Measurements from ENCODE around the gene INTS1. TPM values are rescaled to one million over a fixed set of nuclear protein-coding genes. Genes with fewer than 3 reads are reported as not detected.

Gene INTS1
- total RNA-seq, 4 donors from 2014 or later = 45.9 to 70.6 (median 60.3) TPM

DNA sequence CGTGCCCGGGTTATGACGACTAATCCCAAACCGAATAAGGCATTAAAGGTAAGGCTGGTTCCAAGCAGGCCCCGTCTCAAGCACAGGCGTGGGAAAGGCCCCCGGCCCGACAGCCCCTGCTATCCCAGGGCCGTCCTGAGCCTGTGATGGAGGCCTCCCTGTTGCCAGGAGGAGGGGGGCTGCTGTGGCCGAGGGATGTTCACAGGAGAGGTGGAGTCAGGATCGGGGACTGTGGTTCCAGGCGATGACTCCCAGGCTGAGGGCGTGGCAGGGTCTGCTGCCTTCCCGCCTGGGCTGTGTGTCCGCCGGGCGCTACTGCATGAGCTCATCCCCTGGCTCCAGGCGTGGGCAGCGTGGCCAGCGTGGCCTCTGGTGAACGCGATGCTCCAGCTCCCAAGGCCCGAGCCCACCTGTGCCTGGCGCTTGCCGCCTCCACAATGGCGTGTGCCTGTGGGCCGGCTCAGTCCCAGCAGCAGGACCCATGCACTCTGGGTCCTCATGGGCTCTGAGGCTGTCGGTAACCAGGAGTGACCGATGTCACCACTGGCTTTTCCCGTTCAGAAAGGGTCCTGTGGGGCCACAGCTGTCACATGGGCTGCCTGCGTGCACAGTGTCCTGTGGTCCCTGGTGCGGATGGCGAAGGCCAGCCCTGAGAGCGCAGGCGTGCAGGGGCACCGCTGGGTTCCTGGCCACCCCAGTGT, 35.1 kb upstream of the INTS1 start:
- no peak for TF ChIP-seq POLR2A (IDR thresholded peaks at IDR 0.05)
- TF ChIP-seq, protein P1, sequence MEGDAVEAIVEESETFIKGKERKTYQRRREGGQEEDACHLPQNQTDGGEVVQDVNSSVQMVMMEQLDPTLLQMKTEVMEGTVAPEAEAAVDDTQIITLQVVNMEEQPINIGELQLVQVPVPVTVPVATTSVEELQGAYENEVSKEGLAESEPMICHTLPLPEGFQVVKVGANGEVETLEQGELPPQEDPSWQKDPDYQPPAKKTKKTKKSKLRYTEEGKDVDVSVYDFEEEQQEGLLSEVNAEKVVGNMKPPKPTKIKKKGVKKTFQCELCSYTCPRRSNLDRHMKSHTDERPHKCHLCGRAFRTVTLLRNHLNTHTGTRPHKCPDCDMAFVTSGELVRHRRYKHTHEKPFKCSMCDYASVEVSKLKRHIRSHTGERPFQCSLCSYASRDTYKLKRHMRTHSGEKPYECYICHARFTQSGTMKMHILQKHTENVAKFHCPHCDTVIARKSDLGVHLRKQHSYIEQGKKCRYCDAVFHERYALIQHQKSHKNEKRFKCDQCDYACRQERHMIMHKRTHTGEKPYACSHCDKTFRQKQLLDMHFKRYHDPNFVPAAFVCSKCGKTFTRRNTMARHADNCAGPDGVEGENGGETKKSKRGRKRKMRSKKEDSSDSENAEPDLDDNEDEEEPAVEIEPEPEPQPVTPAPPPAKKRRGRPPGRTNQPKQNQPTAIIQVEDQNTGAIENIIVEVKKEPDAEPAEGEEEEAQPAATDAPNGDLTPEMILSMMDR (IDR thresholded peaks at IDR 0.05) = no peak
- 73 to 80% methylated on average over 22 to 23 of the region's 36 CpGs for WGBS, 2 donors
- no peak overlapping the region for H3K4me3 ChIP-seq (ENCODE audit: low read depth, poor library complexity, severe bottlenecking)
- intact Hi-C loops (cut with DNase I; ENCODE audit: low total_unique reads) = no loop called here
- DNase-seq (ENCODE audit: low spot score in 2 of 2) = peak in 1 of 2 donors; percentile 87

GRCh38 chr7:1538544-1539180, 34.5 kb upstream of the INTS1 start:
- no peak overlapping the region for H3K4me3 ChIP-seq (ENCODE audit: low read depth, poor library complexity, severe bottlenecking)
- WGBS, 2 donors = 70 to 81% methylated on average over 10 to 18 of the region's 25 CpGs
- intact Hi-C loops (cut with DNase I; ENCODE audit: low total_unique reads) = no loop called here
- TF ChIP-seq, protein P1 (IDR thresholded peaks at IDR 0.05) = no peak
- no peak for TF ChIP-seq POLR2A (IDR thresholded peaks at IDR 0.05)
- DNase-seq (ENCODE audit: low spot score in 2 of 2) = peak in 1 of 2 donors; percentile 86

GRCh38 chr7:1537535-1538412, 33.6 kb upstream of the INTS1 start:
- DNase-seq (ENCODE audit: low spot score in 2 of 2) = peak; percentile 85 to 97
- intact Hi-C loops (cut with DNase I; ENCODE audit: low total_unique reads) = no loop called here
- no peak overlapping the region for H3K4me3 ChIP-seq (ENCODE audit: low read depth, poor library complexity, severe bottlenecking)
- 38 to 47% methylated on average over 31 to 47 of the region's 56 CpGs for WGBS, 2 donors
- TF ChIP-seq POLR2A (IDR thresholded peaks at IDR 0.05) = no peak
- TF ChIP-seq, protein P1 (IDR thresholded peaks at IDR 0.05) = no peak

DNA sequence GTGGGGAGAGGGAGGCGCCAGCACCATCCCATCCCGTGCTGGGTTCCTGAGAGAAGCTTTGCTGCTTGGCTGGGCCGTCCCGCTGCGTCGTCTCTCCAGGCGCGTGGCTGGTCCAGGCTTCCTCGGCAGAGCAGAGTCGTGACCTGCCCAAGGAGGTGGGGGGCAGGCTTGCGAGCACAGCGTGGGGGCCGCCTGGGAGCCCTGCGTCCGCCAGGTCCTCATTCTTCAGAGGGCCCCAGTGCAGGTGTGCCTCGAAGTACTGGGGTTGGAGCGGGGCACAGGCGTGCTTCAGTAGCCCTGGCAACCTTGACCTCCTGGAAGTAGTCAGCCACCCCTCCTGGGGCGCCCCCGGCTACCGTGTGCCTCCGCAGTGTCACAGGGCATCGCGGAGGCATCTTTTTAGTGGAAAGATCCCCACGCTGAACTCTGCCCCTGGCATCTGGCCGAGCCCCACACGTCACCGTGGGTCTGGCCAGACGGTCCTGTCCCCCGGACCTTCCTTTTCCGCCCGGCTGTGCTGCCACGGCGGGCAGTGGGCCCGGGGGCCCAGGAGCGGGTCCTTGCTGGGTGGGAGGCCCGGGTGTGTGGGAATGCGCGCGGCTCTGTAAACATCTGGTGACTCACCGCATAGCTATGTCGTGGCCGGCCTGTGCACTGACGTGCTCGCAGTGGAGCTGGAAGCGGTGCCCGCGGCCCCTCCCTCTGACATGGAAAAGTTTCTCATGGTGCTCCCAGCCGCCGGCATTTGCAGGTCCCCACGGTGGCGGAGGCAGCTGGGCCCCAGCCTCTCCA, 32.8 kb upstream of the INTS1 start:
- H3K4me3 ChIP-seq (ENCODE audit: low read depth, poor library complexity, severe bottlenecking) = no peak overlapping the region
- peak; percentile 94 to 99 for DNase-seq (ENCODE audit: low spot score in 2 of 2)
- 16 to 22% methylated on average over 16 to 42 of the region's 52 CpGs for WGBS, 2 donors
- TF ChIP-seq, protein P1 (IDR thresholded peaks at IDR 0.05) = no peak
- no peak for TF ChIP-seq POLR2A (IDR thresholded peaks at IDR 0.05)
- intact Hi-C loops (cut with DNase I; ENCODE audit: low total_unique reads) = no loop called here

DNA sequence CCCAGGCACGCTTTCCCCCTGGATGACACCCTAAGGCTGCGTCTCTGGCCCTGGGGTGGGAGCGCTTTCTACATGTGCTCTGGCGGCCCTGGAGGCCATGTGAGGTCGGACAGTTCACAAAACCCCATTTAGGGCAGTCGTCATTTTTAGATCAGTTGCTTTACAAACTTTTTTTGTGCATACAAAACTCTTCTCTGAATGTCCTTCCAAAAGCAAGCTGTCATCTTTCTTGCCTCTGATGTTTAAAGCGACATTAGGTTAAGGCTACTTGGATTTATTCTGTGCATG, 32.2 kb upstream of the INTS1 start:
- DNase-seq (ENCODE audit: low spot score in 2 of 2) = no peak
- 44 to 48% methylated on average over 7 of the region's 7 CpGs for WGBS, 2 donors
- no peak overlapping the region for H3K4me3 ChIP-seq (ENCODE audit: low read depth, poor library complexity, severe bottlenecking)
- no peak for TF ChIP-seq POLR2A (IDR thresholded peaks at IDR 0.05)
- TF ChIP-seq, protein P1 (IDR thresholded peaks at IDR 0.05) = no peak
- intact Hi-C loops (cut with DNase I; ENCODE audit: low total_unique reads) = no loop called here
